SH-SY5Y (cell line): Measurements from ENCODE around the gene SHH.

Experiments used
- GATA2 ChIP-seq: IDR thresholded peaks from 2 replicates; pipeline ENCODE4 v1.6.1; 2011; ENCODE audit warnings: mild to moderate bottlenecking, low read depth, low read length
- GATA3 ChIP-seq: IDR thresholded peaks from 2 replicates; pipeline ENCODE4 v1.6.1; 2011; ENCODE audit warnings: low read depth, mild to moderate bottlenecking, low read length, moderate library complexity

Gene SHH

GRCh38 chr7:155798673-155799439, 13.4 kb downstream of the SHH start:
- TF ChIP-seq GATA3: no peak
- no peak for TF ChIP-seq GATA2

- TF ChIP-seq GATA2 (no peak), GATA3 (no peak)
Observed at GRCh38 chr7:155797262-155798250, 14.7 kb downstream of the SHH start.

- no peak for TF ChIP-seq GATA2
- no peak for TF ChIP-seq GATA3
Observed at GRCh38 chr7:155796381-155797261, 15.6 kb downstream of the SHH start.

- TF ChIP-seq GATA3: no peak
- TF ChIP-seq GATA2: no peak
Observed at GRCh38 chr7:155795951-155796350, 16.3 kb downstream of the SHH start.

- TF ChIP-seq GATA2: no peak
- no peak for TF ChIP-seq GATA3
Observed at GRCh38 chr7:155795401-155795800, 16.9 kb downstream of the SHH start.

- TF ChIP-seq GATA2 (no peak), GATA3 (no peak)
Observed at GRCh38 chr7:155794196-155794595, 18.1 kb downstream of the SHH start.

GRCh38 chr7:155793720-155794119, 18.5 kb downstream of the SHH start:
- TF ChIP-seq GATA2: no peak

- TF ChIP-seq GATA3 (no peak), GATA2 (no peak)
Observed at GRCh38 chr7:155792999-155793560, 19.2 kb downstream of the SHH start.

GRCh38 chr7:155792315-155792960, 19.8 kb downstream of the SHH start:
- no peak for TF ChIP-seq GATA2
- TF ChIP-seq GATA3: no peak

- TF ChIP-seq GATA2 (no peak), GATA3 (no peak)
Observed at GRCh38 chr7:155791836-155792235, 20.4 kb downstream of the SHH start.

- TF ChIP-seq GATA2 (no peak), GATA3 (no peak)
Observed at GRCh38 chr7:155791214-155791737, 21.0 kb downstream of the SHH start.

- TF ChIP-seq GATA2: no peak
- no peak for TF ChIP-seq GATA3
Observed at GRCh38 chr7:155790666-155791065, 21.6 kb downstream of the SHH start.

- TF ChIP-seq GATA3 (no peak), GATA2 (no peak)
Observed at GRCh38 chr7:155789001-155789725, 23.1 kb downstream of the SHH start.
